DMS 273 treated with DMSO at 0.1 percent for 48 hours (cell line): ENCODE results near the gene SAMD4B.

Experiments
- DNase-seq: peaks from one replicate; lab custom pipeline; 2025; lab: John Stamatoyannopoulos, UW

The SAMD4B gene

DNA sequence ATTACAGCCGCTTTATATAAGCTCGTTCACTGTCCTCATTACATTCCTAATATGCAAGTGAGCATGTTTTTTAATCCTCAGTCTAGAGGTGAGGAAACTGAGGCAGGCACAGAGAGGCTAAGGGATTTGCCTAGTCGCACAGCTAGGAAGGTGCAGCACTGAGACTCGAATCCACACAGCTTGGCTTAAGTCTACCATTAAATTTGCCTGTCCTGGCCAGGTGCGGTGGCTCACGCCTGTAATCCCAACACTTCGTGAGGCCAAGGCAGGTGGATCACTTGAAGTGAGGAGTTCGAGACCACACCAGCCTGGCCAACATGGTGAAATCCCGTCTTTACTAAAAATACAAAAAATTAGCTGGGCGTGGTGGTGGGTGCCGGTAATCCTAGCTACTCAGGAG lies 85.5 kb downstream of the SAMD4B start:
- DNase-seq, result no peak

DNA sequence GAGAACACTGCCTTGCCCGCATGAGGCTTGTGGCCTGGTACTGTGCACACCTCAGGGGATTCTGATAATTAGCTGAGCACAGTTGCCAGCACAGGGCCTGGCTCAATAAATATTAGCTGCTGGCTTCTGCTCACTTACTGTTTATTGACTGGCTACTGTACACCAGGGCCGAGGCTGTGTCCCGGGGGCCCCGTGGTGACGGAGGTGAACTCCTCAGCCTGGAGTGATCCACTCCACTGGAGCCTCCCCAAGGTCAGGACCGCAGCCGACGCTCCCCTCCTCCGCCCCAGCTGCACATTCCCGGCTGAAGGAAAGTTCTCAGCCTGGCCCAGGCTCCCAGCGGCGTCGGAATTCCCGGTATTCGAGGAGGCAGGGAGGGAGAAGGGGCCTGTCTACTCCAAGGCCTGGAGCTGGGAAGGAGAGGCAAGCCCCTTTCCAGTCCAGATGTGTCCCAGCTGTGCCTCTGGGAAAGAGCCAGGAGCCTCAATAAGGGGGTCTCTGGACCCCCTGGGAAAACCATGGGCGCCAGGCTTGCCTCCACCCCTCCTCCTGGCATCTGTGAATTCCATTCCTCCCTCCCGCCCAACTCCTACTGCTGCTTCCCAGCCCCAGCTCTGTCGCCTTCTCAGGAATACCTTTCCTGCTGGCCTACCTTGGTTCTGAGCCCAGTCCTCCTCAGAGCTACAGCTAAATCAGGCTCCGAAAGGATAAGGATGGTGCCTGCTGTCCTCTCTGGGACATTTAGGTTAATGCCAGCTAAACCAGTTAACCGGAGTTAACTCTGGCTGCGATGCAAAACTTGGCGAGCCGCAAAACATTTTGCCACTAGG lies 86.3 kb downstream of the SAMD4B start:
- no peak for DNase-seq

DNA sequence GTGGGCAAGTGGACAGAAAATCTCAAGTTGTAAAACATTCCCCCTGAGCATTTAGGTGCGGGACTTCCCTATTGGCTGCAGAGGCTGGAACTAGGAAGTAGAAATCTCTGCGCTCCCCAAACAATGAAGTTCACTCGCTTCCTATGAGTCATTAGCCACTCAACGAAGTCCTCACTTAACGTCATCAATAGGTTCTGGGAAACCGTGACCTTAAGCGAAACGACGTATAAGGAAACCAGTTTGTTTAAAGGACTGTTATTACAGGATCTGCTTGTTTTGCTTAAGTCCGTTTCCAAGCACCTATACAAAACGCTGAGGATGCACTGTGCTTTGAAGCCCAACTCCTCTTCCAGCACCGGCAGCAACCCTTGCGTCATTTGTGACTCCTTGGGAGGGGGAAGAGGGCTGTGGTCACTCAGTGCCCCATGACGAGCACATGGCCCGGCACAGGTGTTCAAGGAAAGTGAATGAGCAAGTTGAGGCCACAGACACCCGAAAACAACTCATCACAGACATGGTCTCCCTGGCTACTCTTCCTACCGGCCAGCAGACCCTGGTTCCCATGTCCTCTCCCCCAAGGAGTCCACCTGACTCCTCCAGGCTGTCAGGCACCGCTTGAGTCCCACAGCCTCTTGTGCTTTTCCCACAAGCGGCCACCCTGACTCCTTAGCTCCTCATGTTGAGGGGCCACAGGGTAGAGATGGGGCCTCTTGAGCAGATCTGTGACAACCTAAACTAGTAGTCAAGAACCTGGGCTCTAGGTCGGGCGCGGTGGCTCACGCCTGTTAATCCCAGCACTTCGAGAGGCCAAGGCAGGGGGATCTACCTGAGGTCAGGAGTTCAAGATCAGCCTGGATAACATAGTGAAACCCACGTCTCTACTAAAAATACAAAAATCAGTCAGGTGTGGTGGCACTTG lies 88.7 kb downstream of the SAMD4B start:
- no peak for DNase-seq

DNA sequence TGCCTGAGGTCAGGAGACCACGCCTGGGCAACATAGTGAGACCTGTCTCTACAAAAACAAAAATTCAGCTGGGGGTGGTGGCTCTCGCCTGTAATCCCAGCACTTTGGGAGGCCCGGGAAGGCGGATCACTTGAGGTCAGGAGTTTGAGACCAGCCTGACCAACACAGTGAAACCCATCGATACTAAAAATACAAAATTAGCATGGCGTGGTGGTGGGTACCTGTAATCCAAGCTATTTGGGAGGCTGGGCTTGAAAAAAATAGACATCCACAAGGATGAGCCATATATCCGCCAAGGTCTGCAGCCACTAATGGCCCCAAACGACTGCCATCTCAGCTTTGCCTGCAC lies 90.4 kb downstream of the SAMD4B start:
- DNase-seq, result no peak

DNA sequence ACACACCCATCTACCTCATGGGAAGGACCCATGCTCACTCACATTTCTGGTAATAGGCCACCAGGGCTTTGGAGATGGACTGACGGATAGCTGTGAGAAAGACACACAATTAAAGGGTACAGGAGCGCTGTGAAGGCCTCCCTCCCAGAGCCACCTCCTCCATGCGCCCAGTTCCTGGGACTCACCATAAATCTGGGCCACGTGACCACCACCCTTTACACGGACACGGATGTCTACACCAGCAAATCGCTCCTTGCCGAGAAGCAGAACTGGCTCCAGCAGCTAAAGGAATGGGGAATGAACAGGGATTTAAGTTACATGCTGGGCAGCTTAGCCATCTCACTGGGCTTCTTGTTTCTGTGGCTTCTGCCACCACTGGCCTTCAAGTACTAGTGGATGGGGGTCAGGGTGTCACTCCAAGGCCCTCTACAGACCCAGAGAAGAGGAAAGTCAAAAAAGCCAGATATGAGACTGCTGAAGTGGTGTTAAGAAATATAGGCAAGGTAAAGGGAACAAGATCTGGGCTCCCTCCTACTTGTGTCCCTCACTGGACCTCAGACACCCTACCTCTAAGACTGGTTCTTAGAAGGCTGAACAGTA lies 91.4 kb downstream of the SAMD4B start:
- DNase-seq, result no peak

DNA sequence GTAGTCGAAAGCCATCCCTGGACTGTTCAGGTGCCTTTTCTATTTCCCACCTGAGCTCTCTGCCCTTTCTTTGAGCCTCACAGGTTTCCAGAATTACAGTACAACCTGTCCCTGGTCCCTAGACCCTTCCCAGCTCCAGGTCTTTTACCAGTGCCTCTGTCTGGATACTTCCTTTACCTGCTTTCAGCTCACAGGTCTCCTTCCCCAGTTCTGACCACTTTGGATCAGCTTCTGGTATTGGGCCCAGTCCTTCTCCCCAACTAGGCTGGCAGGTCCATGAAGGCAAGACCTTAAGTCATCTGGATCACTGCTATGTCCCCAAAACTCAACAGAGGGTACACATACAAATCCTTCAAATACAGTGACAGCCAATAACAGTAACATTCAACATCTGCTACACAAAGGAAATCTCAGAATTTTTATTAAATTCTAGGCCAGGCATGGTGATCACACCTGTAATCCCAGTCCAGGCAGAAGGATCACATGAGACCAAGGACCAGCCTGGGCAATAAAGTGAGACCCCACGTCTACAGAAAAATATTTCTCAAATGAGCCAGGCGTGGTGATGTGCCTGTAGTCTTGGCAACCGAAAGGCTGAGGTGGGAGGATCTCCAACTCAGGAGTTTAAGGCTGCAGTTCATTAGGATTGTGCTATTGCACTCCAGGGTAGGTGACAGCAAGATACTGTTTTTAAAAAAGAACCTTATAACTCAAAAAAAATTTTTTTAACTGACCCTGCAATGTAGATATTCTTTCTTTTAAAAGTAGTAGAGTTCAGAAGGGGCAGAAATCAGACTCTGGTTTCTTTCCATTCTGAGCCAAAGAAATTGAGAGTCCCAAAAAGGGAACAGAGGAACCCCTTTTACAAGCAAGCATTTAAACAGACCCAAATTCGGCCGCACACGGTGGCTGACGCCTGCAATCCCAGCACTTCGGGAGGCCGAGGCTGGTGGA lies 92.2 kb downstream of the SAMD4B start:
- no peak for DNase-seq
